ENCODE measurements around the gene PPP2R2C. TPM values are rescaled to one million over a fixed set of nuclear protein-coding genes. Genes with fewer than 3 reads are reported as not detected.

PPP2R2C gene
- total RNA-seq, 1 donor from 2014 or later, result not detected

DNA sequence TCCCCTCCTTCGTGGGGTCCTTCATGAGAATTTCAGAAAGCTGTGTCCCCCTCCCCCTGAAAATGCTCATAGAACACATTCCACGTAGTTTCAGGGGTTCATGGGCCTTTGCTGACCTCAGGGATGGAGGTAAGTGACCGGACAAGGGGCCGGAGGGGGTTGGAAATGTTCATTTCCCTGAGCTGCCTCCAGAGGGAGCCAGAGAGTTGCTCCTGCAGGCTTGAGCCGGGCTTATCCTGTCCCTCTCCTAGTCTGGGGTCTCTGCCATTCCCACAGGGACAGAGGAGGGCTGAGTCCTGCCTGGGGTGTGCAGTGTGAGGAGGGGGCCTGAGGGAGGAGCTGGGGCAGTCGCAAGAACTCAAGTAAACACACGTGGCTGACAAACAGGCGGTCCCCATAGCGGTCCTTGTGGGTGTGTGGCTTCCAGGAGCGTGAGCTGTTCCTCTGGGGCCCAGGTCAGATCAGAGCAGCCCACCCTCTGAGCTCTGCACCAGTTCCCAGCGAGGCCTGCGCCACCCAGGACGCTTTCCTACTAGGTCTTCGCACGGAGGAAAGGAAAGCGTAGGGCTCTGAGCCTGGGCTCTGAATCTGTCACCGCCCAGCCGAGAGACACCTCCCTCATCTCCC is 140.3 kb downstream of the PPP2R2C start:
- no peaks in the 10 kb centered on the region for H3K9me3 Mint-ChIP-seq (ENCODE audit: unreplicated experiment)
- TF ChIP-seq, protein P1, sequence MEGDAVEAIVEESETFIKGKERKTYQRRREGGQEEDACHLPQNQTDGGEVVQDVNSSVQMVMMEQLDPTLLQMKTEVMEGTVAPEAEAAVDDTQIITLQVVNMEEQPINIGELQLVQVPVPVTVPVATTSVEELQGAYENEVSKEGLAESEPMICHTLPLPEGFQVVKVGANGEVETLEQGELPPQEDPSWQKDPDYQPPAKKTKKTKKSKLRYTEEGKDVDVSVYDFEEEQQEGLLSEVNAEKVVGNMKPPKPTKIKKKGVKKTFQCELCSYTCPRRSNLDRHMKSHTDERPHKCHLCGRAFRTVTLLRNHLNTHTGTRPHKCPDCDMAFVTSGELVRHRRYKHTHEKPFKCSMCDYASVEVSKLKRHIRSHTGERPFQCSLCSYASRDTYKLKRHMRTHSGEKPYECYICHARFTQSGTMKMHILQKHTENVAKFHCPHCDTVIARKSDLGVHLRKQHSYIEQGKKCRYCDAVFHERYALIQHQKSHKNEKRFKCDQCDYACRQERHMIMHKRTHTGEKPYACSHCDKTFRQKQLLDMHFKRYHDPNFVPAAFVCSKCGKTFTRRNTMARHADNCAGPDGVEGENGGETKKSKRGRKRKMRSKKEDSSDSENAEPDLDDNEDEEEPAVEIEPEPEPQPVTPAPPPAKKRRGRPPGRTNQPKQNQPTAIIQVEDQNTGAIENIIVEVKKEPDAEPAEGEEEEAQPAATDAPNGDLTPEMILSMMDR (IDR thresholded peaks at IDR 0.05), result peak; percentile 71
- no peak for DNase-seq (ENCODE audit: extremely low spot score, unreplicated experiment)
- no peaks in the 10 kb centered on the region for H3K4me1 Mint-ChIP-seq (ENCODE audit: unreplicated experiment)
- no peak overlapping the region for H3K4me3 Mint-ChIP-seq (ENCODE audit: unreplicated experiment)
- H3K36me3 Mint-ChIP-seq (ENCODE audit: unreplicated experiment), result no peaks in the 10 kb centered on the region
- no peak overlapping the region for H3K27ac Mint-ChIP-seq (ENCODE audit: unreplicated experiment)
- H3K27me3 Mint-ChIP-seq (ENCODE audit: unreplicated experiment), result peaks cover 10% of the 10 kb centered on the region

DNA sequence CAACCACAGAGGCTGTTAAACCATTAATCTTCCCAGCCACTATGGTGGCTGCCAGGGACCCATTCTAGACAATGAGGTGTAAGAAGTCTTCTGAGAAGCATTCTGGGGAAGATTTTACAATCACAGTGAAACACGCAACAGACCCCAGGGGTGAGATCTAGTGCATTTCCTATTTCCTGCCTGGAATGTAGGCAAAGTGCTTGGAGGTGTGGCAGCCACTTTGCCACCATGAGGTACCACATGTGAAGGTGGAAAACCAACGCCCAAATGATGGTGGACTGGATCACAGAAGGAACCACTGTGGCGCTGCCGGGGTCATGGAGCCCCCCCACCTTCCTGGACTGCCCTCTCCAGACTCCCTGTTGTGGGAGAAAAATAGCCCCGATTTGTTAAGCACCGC is 140.9 kb downstream of the PPP2R2C start:
- Mint-ChIP-seq H3K36me3 (ENCODE audit: unreplicated experiment) (no peaks in the 10 kb centered on the region), H3K27me3 (ENCODE audit: unreplicated experiment) (peaks cover 8% of the 10 kb centered on the region), H3K9me3 (ENCODE audit: unreplicated experiment) (no peaks in the 10 kb centered on the region), H3K4me1 (ENCODE audit: unreplicated experiment) (no peaks in the 10 kb centered on the region), H3K4me3 (ENCODE audit: unreplicated experiment) (no peak overlapping the region), H3K27ac (ENCODE audit: unreplicated experiment) (no peak overlapping the region)
- TF ChIP-seq, protein P1 (IDR thresholded peaks at IDR 0.05), result no peak
- no peak for DNase-seq (ENCODE audit: extremely low spot score, unreplicated experiment)

DNA sequence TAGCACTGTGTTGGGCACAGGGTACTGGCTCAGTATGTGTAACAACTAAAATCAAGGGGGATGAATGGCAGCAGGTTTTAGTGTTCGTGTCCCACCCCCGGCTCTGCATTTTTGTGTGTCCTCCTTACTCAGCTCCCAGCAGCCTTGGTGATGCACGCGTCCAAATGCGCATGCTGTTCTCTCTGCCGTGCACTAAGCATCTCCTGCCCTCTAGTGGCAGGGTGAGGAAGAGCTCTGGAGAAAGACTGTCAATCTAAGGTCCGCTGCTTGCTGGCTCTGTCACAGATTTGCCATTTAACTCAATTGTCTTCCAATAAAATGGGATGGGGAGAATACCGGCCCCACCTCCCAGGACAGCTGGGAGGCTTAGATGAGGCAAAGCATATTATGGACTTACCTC is 141.4 kb downstream of the PPP2R2C start:
- no peak for DNase-seq (ENCODE audit: extremely low spot score, unreplicated experiment)
- Mint-ChIP-seq H3K27me3 (ENCODE audit: unreplicated experiment) (peaks cover 11% of the 10 kb centered on the region), H3K4me3 (ENCODE audit: unreplicated experiment) (no peak overlapping the region), H3K4me1 (ENCODE audit: unreplicated experiment) (no peaks in the 10 kb centered on the region), H3K9me3 (ENCODE audit: unreplicated experiment) (no peaks in the 10 kb centered on the region), H3K27ac (ENCODE audit: unreplicated experiment) (no peak overlapping the region), H3K36me3 (ENCODE audit: unreplicated experiment) (no peaks in the 10 kb centered on the region)
- TF ChIP-seq, protein P1 (IDR thresholded peaks at IDR 0.05), result peak; percentile 60

DNA sequence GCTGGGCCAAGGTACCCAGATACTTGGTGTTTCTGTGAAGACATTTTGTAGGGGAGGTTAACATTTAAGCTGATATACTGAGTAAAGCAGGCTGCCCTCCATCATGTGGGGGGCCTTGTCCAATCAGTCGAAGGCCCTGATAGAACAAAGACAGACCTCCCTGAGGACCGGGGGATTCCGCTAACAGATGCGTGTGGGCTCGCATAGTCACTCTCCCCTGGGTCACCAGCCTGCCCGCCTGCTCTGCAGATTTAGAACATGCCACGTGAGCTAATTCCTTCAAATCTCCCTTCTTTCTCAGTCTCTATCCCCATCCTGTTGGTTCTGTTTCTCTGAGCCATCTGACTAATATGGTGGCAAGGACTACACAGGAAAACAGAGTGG is 142.0 kb downstream of the PPP2R2C start:
- TF ChIP-seq, protein P1 (IDR thresholded peaks at IDR 0.05), result no peak
- no peak for DNase-seq (ENCODE audit: extremely low spot score, unreplicated experiment)
- H3K9me3 Mint-ChIP-seq (ENCODE audit: unreplicated experiment), result no peaks in the 10 kb centered on the region

DNA sequence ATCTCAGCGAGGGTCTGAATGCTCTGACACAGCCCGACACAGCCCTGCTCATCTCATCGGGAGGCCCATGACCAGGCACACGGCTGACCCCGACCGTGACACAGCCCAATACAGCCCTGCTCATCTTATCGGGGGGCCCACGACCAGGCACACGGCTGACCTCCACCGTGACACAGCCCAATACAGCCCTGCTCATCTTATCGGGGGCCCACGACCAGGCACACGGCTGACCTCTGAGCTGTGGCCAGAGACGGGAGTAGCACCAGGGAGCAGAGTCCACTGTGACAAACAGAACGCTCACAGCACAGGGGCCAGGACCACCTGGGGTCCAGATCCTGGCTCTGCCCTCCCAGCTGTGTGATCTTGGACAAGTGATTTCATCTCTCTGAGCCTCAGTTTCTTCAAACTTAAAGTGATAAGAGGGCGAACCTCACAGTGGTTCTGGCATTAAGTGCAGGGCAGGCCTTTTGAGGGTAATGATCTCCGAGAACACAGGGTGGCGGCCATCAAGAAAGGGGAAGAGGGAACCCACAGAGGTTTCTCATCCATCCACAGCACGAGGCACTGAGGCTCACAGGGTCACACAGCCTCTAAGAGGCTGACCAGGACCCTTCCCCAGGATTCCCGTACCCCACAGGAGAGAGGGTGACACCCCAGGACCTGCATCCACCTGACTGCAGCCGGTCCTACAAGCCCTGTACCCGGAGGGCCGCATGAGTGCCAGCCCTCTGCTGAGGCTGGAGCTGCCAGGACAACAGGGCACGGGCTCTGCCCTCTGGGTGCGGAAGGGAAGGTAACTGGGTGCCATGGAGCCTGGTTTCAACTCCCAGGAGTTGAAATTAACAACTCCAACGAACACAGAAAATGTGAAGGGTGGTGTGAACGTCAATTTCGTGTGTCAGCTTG is 142.7 kb downstream of the PPP2R2C start:
- H3K9me3 Mint-ChIP-seq (ENCODE audit: unreplicated experiment), result no peaks in the 10 kb centered on the region
- no peak overlapping the region for H3K27ac Mint-ChIP-seq (ENCODE audit: unreplicated experiment)
- no peak overlapping the region for H3K4me3 Mint-ChIP-seq (ENCODE audit: unreplicated experiment)
- H3K36me3 Mint-ChIP-seq (ENCODE audit: unreplicated experiment), result no peaks in the 10 kb centered on the region
- peaks cover 13% of the 10 kb centered on the region for H3K27me3 Mint-ChIP-seq (ENCODE audit: unreplicated experiment)
- no peak for DNase-seq (ENCODE audit: extremely low spot score, unreplicated experiment)
- no peaks in the 10 kb centered on the region for H3K4me1 Mint-ChIP-seq (ENCODE audit: unreplicated experiment)
- TF ChIP-seq, protein P1 (IDR thresholded peaks at IDR 0.05), result no peak

More for the DNA sequence above, 142.0 kb downstream of the PPP2R2C start:
- Mint-ChIP-seq H3K27ac (ENCODE audit: unreplicated experiment) (no peak overlapping the region), H3K27me3 (ENCODE audit: unreplicated experiment) (peaks cover 13% of the 10 kb centered on the region), H3K36me3 (ENCODE audit: unreplicated experiment) (no peaks in the 10 kb centered on the region), H3K4me3 (ENCODE audit: unreplicated experiment) (no peak overlapping the region), H3K4me1 (ENCODE audit: unreplicated experiment) (no peaks in the 10 kb centered on the region)
